Activated naive CD4-positive, alpha-beta T cell treated with anti-CD3 and anti-CD28 coated beads for 36 hours (primary cell): ENCODE data around the gene SEC62. TPM values are rescaled to one million over a fixed set of nuclear protein-coding genes. Genes with fewer than 3 reads are reported as not detected.
A peak's percentile ranks its signal among the peaks of the same experiment; 100 is the strongest.

Experiments used
- CTCF ChIA-PET: fragments of 350-600 bp; sonication (Branson Sonifier 250); formaldehyde crosslinking; loops from one replicate; lab custom pipeline; 2021; ENCODE audit warnings: antibody characterized with exemption; lab: Charles Lee
- DNase-seq: peaks from one replicate; pipeline ENCODE4 v3.0.0-alpha.2; 2020
- H3K27ac Mint-ChIP-seq: one replicate; pipeline ENCODE4 v1.8.0; 2021; ENCODE audit warnings: mild to moderate bottlenecking, mixed read lengths
- H3K27me3 Mint-ChIP-seq: one replicate; pipeline ENCODE4 v1.8.0; 2021; ENCODE audit warnings: low read depth, mixed read lengths
- H3K36me3 Mint-ChIP-seq: one replicate; pipeline ENCODE4 v1.8.0; 2021; ENCODE audit warnings: low read depth, mixed read lengths
- H3K4me1 Mint-ChIP-seq: one replicate; pipeline ENCODE4 v1.8.0; 2021; ENCODE audit warnings: low read depth, mixed read lengths
- H3K4me3 Mint-ChIP-seq: one replicate; pipeline ENCODE4 v1.8.0; 2021; ENCODE audit warnings: mild to moderate bottlenecking, moderate library complexity, mixed read lengths
- H3K9me3 Mint-ChIP-seq: one replicate; pipeline ENCODE4 v1.8.0; 2021; ENCODE audit warnings: mixed read lengths
- intact Hi-C: fragments of 100-400 bp; cut with micrococcal nuclease; formaldehyde crosslinking; loops from one replicate; pipeline ENCODE4 v1.15.1; 2023
- total RNA-seq, 2 experiments: library from RNA; stranded (reverse); gene quantifications; one replicate each; pipeline ENCODE4 v1.2.3, GENCODE V29; 2021

Gene SEC62
- 10 to 100 TPM; 60.0 to 73.3 TPM for total RNA-seq

- intact Hi-C loops = loop anchor here (1.0 to 5.0 kb wide), 14 partner anchors 17 to 391 kb away; partner anchors contain the start of genes MYNN, PHC3, PRKCI and SKIL
- CTCF ChIA-PET = interaction anchor here (0.6 to 3.0 kb wide), 20 partner anchors 10 to 400 kb away, joined by 3 to 11 read pairs (median 4); partner anchors contain the start of gene SAMD7
- H3K36me3 Mint-ChIP-seq = peaks cover 5% of the 10 kb centered on the region
- H3K4me1 Mint-ChIP-seq = peaks cover 63% of the 10 kb centered on the region
- peaks cover 6% of the 10 kb centered on the region for H3K9me3 Mint-ChIP-seq
- H3K27me3 Mint-ChIP-seq = no peaks in the 10 kb centered on the region
- H3K27ac Mint-ChIP-seq = peak within 1 kb of the TSS; percentile 97
- H3K4me3 Mint-ChIP-seq = peak within 1 kb of the TSS; percentile 96
- DNase-seq = peak; percentile 97
These were observed at the start of gene SEC62 for GRCh38 chr3:169966428-169966950. TSS of gene SEC62 (plus strand) at chr3:169966807. CDS start at chr3:169966823, 16 bp downstream.

DNA sequence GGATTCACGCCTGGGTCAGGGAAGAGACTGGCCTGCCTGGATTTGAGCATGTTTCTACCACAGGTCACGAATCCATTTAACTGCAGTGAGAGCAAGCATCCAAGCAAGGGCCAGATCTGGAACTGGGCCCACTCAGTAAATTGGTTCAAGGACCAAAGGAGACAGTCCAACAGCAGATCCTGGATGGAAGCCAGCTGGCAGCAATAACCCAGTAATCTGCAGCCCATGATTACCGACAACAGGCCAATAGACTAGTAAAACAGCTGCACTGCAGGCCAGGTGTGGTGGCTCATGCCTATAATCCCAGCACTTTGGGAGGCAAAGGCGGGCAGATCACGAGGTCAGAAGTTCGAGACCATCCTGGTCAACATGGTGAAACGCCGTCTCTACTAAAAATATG, 43.4 kb upstream of the SEC62 start:
- Mint-ChIP-seq H3K4me1 (no peaks in the 10 kb centered on the region), H3K36me3 (no peaks in the 10 kb centered on the region), H3K9me3 (no peaks in the 10 kb centered on the region), H3K27ac (no peak overlapping the region), H3K4me3 (no peak overlapping the region), H3K27me3 (no peaks in the 10 kb centered on the region)
- no peak for DNase-seq
- CTCF ChIA-PET = no interaction called here
- intact Hi-C loops = no loop called here

GRCh38 chr3:169923831-169924230, 42.8 kb upstream of the SEC62 start:
- H3K9me3 Mint-ChIP-seq = no peaks in the 10 kb centered on the region
- H3K36me3 Mint-ChIP-seq = no peaks in the 10 kb centered on the region
- intact Hi-C loops = no loop called here
- H3K4me1 Mint-ChIP-seq = no peaks in the 10 kb centered on the region
- no peak for DNase-seq
- CTCF ChIA-PET = no interaction called here
- no peak overlapping the region for H3K4me3 Mint-ChIP-seq
- H3K27ac Mint-ChIP-seq = no peak overlapping the region
- H3K27me3 Mint-ChIP-seq = no peaks in the 10 kb centered on the region

- no peak overlapping the region for H3K4me3 Mint-ChIP-seq
- peaks cover 4% of the 10 kb centered on the region for H3K4me1 Mint-ChIP-seq
- intact Hi-C loops = loop anchor here (1.0 kb wide), 3 partner anchors 36 to 124 kb away; partner anchors contain the start of gene SEC62
- no peaks in the 10 kb centered on the region for H3K9me3 Mint-ChIP-seq
- CTCF ChIA-PET = interaction anchor here (1.2 to 1.3 kb wide), 2 partner anchors 37 to 91 kb away, joined by 3 read pairs; partner anchors contain the start of gene SEC62
- DNase-seq = peak; percentile 50
- no peaks in the 10 kb centered on the region for H3K36me3 Mint-ChIP-seq
- no peaks in the 10 kb centered on the region for H3K27me3 Mint-ChIP-seq
- no peak overlapping the region for H3K27ac Mint-ChIP-seq
These were observed 36.6 kb upstream of the SEC62 start for GRCh38 chr3:169929830-169930519.

- Mint-ChIP-seq H3K27me3 (no peaks in the 10 kb centered on the region), H3K36me3 (no peaks in the 10 kb centered on the region), H3K4me3 (no peak overlapping the region), H3K4me1 (peaks cover 4% of the 10 kb centered on the region), H3K9me3 (no peaks in the 10 kb centered on the region), H3K27ac (no peak overlapping the region)
- DNase-seq = no peak
- CTCF ChIA-PET = interaction anchor here (1.2 to 1.3 kb wide), 2 partner anchors 36 to 90 kb away, joined by 3 read pairs; partner anchors contain the start of gene SEC62
- intact Hi-C loops = loop anchor here (1.0 kb wide), 3 partner anchors 35 to 123 kb away; partner anchors contain the start of gene SEC62
These were observed 35.8 kb upstream of the SEC62 start for GRCh38 chr3:169930843-169931242.

- Mint-ChIP-seq H3K36me3 (no peaks in the 10 kb centered on the region), H3K4me1 (peaks cover 4% of the 10 kb centered on the region)
- CTCF ChIA-PET = interaction anchor here (0.9 kb wide), 1 partner anchor 89 kb away, joined by 3 read pairs; no protein-coding TSS in a partner anchor
These were observed 34.7 kb upstream of the SEC62 start for GRCh38 chr3:169931747-169932520.

GRCh38 chr3:169939320-169939719, 27.3 kb upstream of the SEC62 start:
- Mint-ChIP-seq H3K4me1 (peaks cover 20% of the 10 kb centered on the region), H3K27me3 (no peaks in the 10 kb centered on the region), H3K27ac (no peak overlapping the region), H3K36me3 (no peaks in the 10 kb centered on the region), H3K9me3 (no peaks in the 10 kb centered on the region), H3K4me3 (no peak overlapping the region)
- no peak for DNase-seq
- intact Hi-C loops = no loop called here
- CTCF ChIA-PET = interaction anchor here (1.1 to 1.4 kb wide), 2 partner anchors 10 to 82 kb away, joined by 3 to 9 read pairs; no protein-coding TSS in a partner anchor

More at GRCh38 chr3:169931747-169932520, 34.7 kb upstream of the SEC62 start:
- H3K27me3 Mint-ChIP-seq = no peaks in the 10 kb centered on the region
- H3K27ac Mint-ChIP-seq = no peak overlapping the region
- DNase-seq = no peak
- intact Hi-C loops = no loop called here
- no peaks in the 10 kb centered on the region for H3K9me3 Mint-ChIP-seq
- H3K4me3 Mint-ChIP-seq = no peak overlapping the region

DNA sequence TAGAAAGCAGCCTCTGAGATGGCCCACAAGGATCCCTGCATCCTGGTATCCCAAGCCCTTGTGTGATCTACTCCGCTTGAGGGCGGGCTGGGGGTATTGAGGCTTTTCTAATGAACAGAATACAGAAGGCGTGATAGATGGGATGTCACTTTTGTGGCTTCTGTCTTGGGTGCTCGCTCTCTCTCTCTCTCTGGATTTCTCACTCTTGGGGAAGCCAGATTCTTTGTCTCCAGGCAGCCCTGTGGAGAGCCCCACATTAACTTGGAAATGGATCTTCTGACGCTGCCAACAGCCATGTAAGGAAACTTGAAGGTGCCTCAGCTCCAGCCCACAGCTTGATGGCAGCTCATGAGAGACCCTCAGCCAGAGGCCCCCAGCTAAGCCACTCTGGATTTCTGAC, 26.9 kb upstream of the SEC62 start:
- Mint-ChIP-seq H3K27ac (no peak overlapping the region), H3K27me3 (no peaks in the 10 kb centered on the region), H3K4me3 (no peak overlapping the region), H3K4me1 (peaks cover 21% of the 10 kb centered on the region), H3K9me3 (no peaks in the 10 kb centered on the region), H3K36me3 (no peaks in the 10 kb centered on the region)
- DNase-seq = no peak
- intact Hi-C loops = no loop called here
- CTCF ChIA-PET = interaction anchor here (1.4 kb wide), 1 partner anchor 9 kb away, joined by 9 read pairs; no protein-coding TSS in a partner anchor

- peaks cover 28% of the 10 kb centered on the region for H3K4me1 Mint-ChIP-seq
- DNase-seq = no peak
These were observed 26.0 kb upstream of the SEC62 start for GRCh38 chr3:169940470-169941181.

DNA sequence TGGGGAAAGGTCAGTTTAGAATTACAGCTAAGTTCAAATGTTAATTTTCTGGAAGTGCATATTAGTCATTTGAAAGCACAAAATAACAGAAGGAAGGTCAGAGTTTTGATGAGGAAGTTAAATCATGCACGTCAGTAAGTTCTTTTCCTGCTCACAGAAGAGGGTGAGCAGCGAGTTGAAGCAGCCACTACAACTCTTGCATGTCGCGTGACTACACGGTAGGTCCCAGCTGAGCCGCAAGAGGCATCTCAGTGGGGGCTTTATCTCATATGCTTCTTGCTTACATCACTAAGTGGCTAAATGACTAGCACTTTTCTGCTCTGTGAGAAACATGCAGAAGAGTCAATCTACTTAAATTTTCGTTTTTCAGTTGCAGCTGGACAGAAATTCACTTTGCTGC, 21.3 kb upstream of the SEC62 start:
- no peaks in the 10 kb centered on the region for H3K9me3 Mint-ChIP-seq
- H3K4me3 Mint-ChIP-seq = peak overlapping the region; percentile 30
- H3K36me3 Mint-ChIP-seq = no peaks in the 10 kb centered on the region
- H3K27ac Mint-ChIP-seq = peak overlapping the region; percentile 78
- H3K27me3 Mint-ChIP-seq = no peaks in the 10 kb centered on the region
- intact Hi-C loops = loop anchor here (1.0 to 5.0 kb wide), 7 partner anchors 9 to 187 kb away; partner anchors contain the start of genes LRRC34, LRRIQ4 and SEC62
- peak; percentile 84 for DNase-seq
- CTCF ChIA-PET = interaction anchor here (1.2 to 1.6 kb wide), 2 partner anchors 20 to 22 kb away, joined by 3 to 7 read pairs; no protein-coding TSS in a partner anchor
- H3K4me1 Mint-ChIP-seq = peaks cover 37% of the 10 kb centered on the region

More at GRCh38 chr3:169940470-169941181, 26.0 kb upstream of the SEC62 start:
- Mint-ChIP-seq H3K36me3 (no peaks in the 10 kb centered on the region), H3K4me3 (no peak overlapping the region), H3K27me3 (no peaks in the 10 kb centered on the region), H3K27ac (no peak overlapping the region), H3K9me3 (no peaks in the 10 kb centered on the region)
- intact Hi-C loops = no loop called here
- CTCF ChIA-PET = no interaction called here

- H3K36me3 Mint-ChIP-seq = no peaks in the 10 kb centered on the region
- H3K4me3 Mint-ChIP-seq = no peak overlapping the region
- no peak for DNase-seq
- CTCF ChIA-PET = interaction anchor here (1.2 to 1.6 kb wide), 2 partner anchors 19 to 21 kb away, joined by 3 to 7 read pairs; no protein-coding TSS in a partner anchor
- H3K9me3 Mint-ChIP-seq = no peaks in the 10 kb centered on the region
- no peak overlapping the region for H3K27ac Mint-ChIP-seq
- no peaks in the 10 kb centered on the region for H3K27me3 Mint-ChIP-seq
- peaks cover 31% of the 10 kb centered on the region for H3K4me1 Mint-ChIP-seq
- intact Hi-C loops = loop anchor here (5.0 kb wide), 1 partner anchor 134 kb away; the partner anchor contains the start of genes LRRC34 and LRRIQ4
These were observed 20.3 kb upstream of the SEC62 start for GRCh38 chr3:169946336-169946735.
